Dendritic cell treated with granulocyte-macrophage colony-stimulating factor and Interleukin-4, amounts not matched to agents 40 ng/mL and 50 ng/mL, for 4 days (primary cell): ENCODE results near the gene ALG14.

Experiments used
- H3K27ac Mint-ChIP-seq: one replicate; pipeline ENCODE4 v1.8.0; 2022; ENCODE audit warnings: mild to moderate bottlenecking, mixed read lengths
- H3K27me3 Mint-ChIP-seq: one replicate; pipeline ENCODE4 v1.8.0; 2022; ENCODE audit warnings: mild to moderate bottlenecking, mixed read lengths
- H3K36me3 Mint-ChIP-seq: one replicate; pipeline ENCODE4 v1.8.0; 2022; ENCODE audit warnings: low read depth, mixed read lengths
- H3K4me1 Mint-ChIP-seq: one replicate; pipeline ENCODE4 v1.8.0; 2022; ENCODE audit warnings: low read depth, mixed read lengths
- H3K4me3 Mint-ChIP-seq: one replicate; pipeline ENCODE4 v1.8.0; 2022; ENCODE audit warnings: mild to moderate bottlenecking, moderate library complexity, mixed read lengths
- H3K9me3 Mint-ChIP-seq: one replicate; pipeline ENCODE4 v1.8.0; 2022; ENCODE audit warnings: mixed read lengths
- intact Hi-C: fragments of 100-400 bp; cut with micrococcal nuclease; formaldehyde crosslinking; loops from one replicate; pipeline ENCODE4 v1.15.0; 2022

The ALG14 gene

GRCh38 chr1:94970783-94971182, 102.0 kb downstream of the ALG14 start:
- Mint-ChIP-seq H3K4me3 (no peak overlapping the region), H3K27ac (no peak overlapping the region), H3K9me3 (no peaks in the 10 kb centered on the region), H3K36me3 (no peaks in the 10 kb centered on the region), H3K4me1 (no peaks in the 10 kb centered on the region), H3K27me3 (no peaks in the 10 kb centered on the region)
- intact Hi-C loops, result no loop called here

GRCh38 chr1:94969137-94969536, 103.6 kb downstream of the ALG14 start:
- Mint-ChIP-seq H3K27ac (no peak overlapping the region), H3K4me1 (no peaks in the 10 kb centered on the region), H3K27me3 (no peaks in the 10 kb centered on the region), H3K4me3 (no peak overlapping the region), H3K36me3 (no peaks in the 10 kb centered on the region), H3K9me3 (no peaks in the 10 kb centered on the region)
- intact Hi-C loops, result no loop called here

- no peaks in the 10 kb centered on the region for H3K4me1 Mint-ChIP-seq
- intact Hi-C loops, result no loop called here
- H3K9me3 Mint-ChIP-seq, result no peaks in the 10 kb centered on the region
- H3K27me3 Mint-ChIP-seq, result no peaks in the 10 kb centered on the region
- no peak overlapping the region for H3K4me3 Mint-ChIP-seq
- H3K27ac Mint-ChIP-seq, result no peak overlapping the region
- no peaks in the 10 kb centered on the region for H3K36me3 Mint-ChIP-seq
These were observed 106.7 kb downstream of the ALG14 start for GRCh38 chr1:94966033-94966432.

- Mint-ChIP-seq H3K36me3 (no peaks in the 10 kb centered on the region), H3K9me3 (no peaks in the 10 kb centered on the region), H3K4me3 (no peak overlapping the region), H3K4me1 (no peaks in the 10 kb centered on the region), H3K27me3 (no peaks in the 10 kb centered on the region), H3K27ac (no peak overlapping the region)
- intact Hi-C loops, result no loop called here
These were observed 108.9 kb downstream of the ALG14 start for GRCh38 chr1:94963864-94964263.

- intact Hi-C loops, result no loop called here
- Mint-ChIP-seq H3K27me3 (no peaks in the 10 kb centered on the region), H3K36me3 (no peaks in the 10 kb centered on the region), H3K4me3 (peak overlapping the region; percentile 77), H3K27ac (peak overlapping the region; percentile 78), H3K9me3 (no peaks in the 10 kb centered on the region), H3K4me1 (no peaks in the 10 kb centered on the region)
These were observed 110.1 kb downstream of the ALG14 start for GRCh38 chr1:94962409-94963265.

- H3K27me3 Mint-ChIP-seq, result no peaks in the 10 kb centered on the region
- H3K36me3 Mint-ChIP-seq, result no peaks in the 10 kb centered on the region
- H3K4me3 Mint-ChIP-seq, result no peak overlapping the region
- intact Hi-C loops, result no loop called here
- H3K27ac Mint-ChIP-seq, result no peak overlapping the region
- no peaks in the 10 kb centered on the region for H3K9me3 Mint-ChIP-seq
- H3K4me1 Mint-ChIP-seq, result no peaks in the 10 kb centered on the region
These were observed 110.8 kb downstream of the ALG14 start for GRCh38 chr1:94961988-94962387.

GRCh38 chr1:94961582-94961981, 111.2 kb downstream of the ALG14 start:
- Mint-ChIP-seq H3K36me3 (no peaks in the 10 kb centered on the region), H3K4me3 (no peak overlapping the region), H3K27me3 (no peaks in the 10 kb centered on the region), H3K9me3 (no peaks in the 10 kb centered on the region), H3K4me1 (no peaks in the 10 kb centered on the region), H3K27ac (no peak overlapping the region)
- intact Hi-C loops, result no loop called here

GRCh38 chr1:94958081-94958480, 114.7 kb downstream of the ALG14 start:
- H3K27ac Mint-ChIP-seq, result no peak overlapping the region
- intact Hi-C loops, result no loop called here
- H3K4me1 Mint-ChIP-seq, result no peaks in the 10 kb centered on the region
- H3K27me3 Mint-ChIP-seq, result no peaks in the 10 kb centered on the region
- H3K36me3 Mint-ChIP-seq, result no peaks in the 10 kb centered on the region
- no peak overlapping the region for H3K4me3 Mint-ChIP-seq
- H3K9me3 Mint-ChIP-seq, result no peaks in the 10 kb centered on the region

GRCh38 chr1:94955767-94956632, 116.8 kb downstream of the ALG14 start:
- no peak overlapping the region for H3K4me3 Mint-ChIP-seq
- no peaks in the 10 kb centered on the region for H3K27me3 Mint-ChIP-seq
- intact Hi-C loops, result no loop called here
- H3K4me1 Mint-ChIP-seq, result no peaks in the 10 kb centered on the region
- no peaks in the 10 kb centered on the region for H3K9me3 Mint-ChIP-seq
- H3K27ac Mint-ChIP-seq, result no peak overlapping the region
- H3K36me3 Mint-ChIP-seq, result no peaks in the 10 kb centered on the region

- Mint-ChIP-seq H3K4me1 (no peaks in the 10 kb centered on the region), H3K27me3 (no peaks in the 10 kb centered on the region), H3K36me3 (no peaks in the 10 kb centered on the region), H3K9me3 (no peaks in the 10 kb centered on the region), H3K27ac (no peak overlapping the region), H3K4me3 (no peak overlapping the region)
- intact Hi-C loops, result no loop called here
These were observed 118.2 kb downstream of the ALG14 start for GRCh38 chr1:94954263-94955220.

- H3K4me3 Mint-ChIP-seq, result no peak overlapping the region
- H3K27ac Mint-ChIP-seq, result no peak overlapping the region
- intact Hi-C loops, result no loop called here
- H3K27me3 Mint-ChIP-seq, result no peaks in the 10 kb centered on the region
- H3K4me1 Mint-ChIP-seq, result no peaks in the 10 kb centered on the region
- H3K9me3 Mint-ChIP-seq, result no peaks in the 10 kb centered on the region
- no peaks in the 10 kb centered on the region for H3K36me3 Mint-ChIP-seq
These were observed 119.0 kb downstream of the ALG14 start for GRCh38 chr1:94953746-94954145.

- intact Hi-C loops, result no loop called here
These were observed 119.6 kb downstream of the ALG14 start for GRCh38 chr1:94953107-94953506.

GRCh38 chr1:94952539-94952938, 120.2 kb downstream of the ALG14 start:
- no peaks in the 10 kb centered on the region for H3K9me3 Mint-ChIP-seq
- intact Hi-C loops, result no loop called here
- no peak overlapping the region for H3K27ac Mint-ChIP-seq

More at GRCh38 chr1:94953107-94953506, 119.6 kb downstream of the ALG14 start:
- no peak overlapping the region for H3K4me3 Mint-ChIP-seq
- H3K36me3 Mint-ChIP-seq, result no peaks in the 10 kb centered on the region
- H3K27me3 Mint-ChIP-seq, result no peaks in the 10 kb centered on the region
- no peak overlapping the region for H3K27ac Mint-ChIP-seq
- H3K4me1 Mint-ChIP-seq, result no peaks in the 10 kb centered on the region
- no peaks in the 10 kb centered on the region for H3K9me3 Mint-ChIP-seq

More at GRCh38 chr1:94952539-94952938, 120.2 kb downstream of the ALG14 start:
- Mint-ChIP-seq H3K27me3 (no peaks in the 10 kb centered on the region), H3K4me1 (no peaks in the 10 kb centered on the region), H3K36me3 (no peaks in the 10 kb centered on the region), H3K4me3 (no peak overlapping the region)
